HEK293 (cell line): ENCODE results near the gene PRR36.

Source experiments
- BCL6B ChIP-seq: fragments of 450-650 bp; formaldehyde crosslinking; IDR thresholded peaks from 2 replicates; pipeline ENCODE4 v1.5.1; 2017; ENCODE audit warnings: missing biosample characterization, missing genetic modification characterization
- CTCF ChIP-seq: fragments of 450-650 bp; formaldehyde crosslinking; IDR thresholded peaks from 2 replicates; pipeline ENCODE4 v1.5.1; 2016; ENCODE audit warnings: missing biosample characterization, missing genetic modification characterization
- GLI2 ChIP-seq: fragments of 450-650 bp; formaldehyde crosslinking; IDR thresholded peaks from 2 replicates; pipeline ENCODE4; 2017; ENCODE audit warnings: missing biosample characterization, missing genetic modification characterization, low read depth, borderline replicate concordance
- HOXA7 ChIP-seq: sonication (generic); formaldehyde crosslinking; IDR thresholded peaks from 2 replicates; pipeline ENCODE4 v1.8.1; 2022; ENCODE audit warnings: missing genetic modification reagents, borderline replicate concordance
- SCRT1 ChIP-seq: fragments of 450-650 bp; formaldehyde crosslinking; IDR thresholded peaks from 2 replicates; pipeline ENCODE4 v1.5.1; 2016; ENCODE audit warnings: missing biosample characterization, missing genetic modification characterization, borderline replicate concordance
- SETDB1 ChIP-seq: IDR thresholded peaks from one replicate; pipeline ENCODE4 v1.6.1; 2017; ENCODE audit warnings: mild to moderate bottlenecking, low read length, moderate library complexity, mixed read lengths; ENCODE audit not compliant: insufficient read length
- SP2 ChIP-seq: fragments of 450-650 bp; formaldehyde crosslinking; IDR thresholded peaks from 2 replicates; pipeline ENCODE4 v1.5.1; 2016; ENCODE audit warnings: missing biosample characterization, missing genetic modification characterization
- YY1 ChIP-seq: fragments of 450-650 bp; formaldehyde crosslinking; IDR thresholded peaks from 2 replicates; pipeline ENCODE4 v1.5.1; 2018; ENCODE audit warnings: missing biosample characterization, missing genetic modification characterization
- ZNF221 ChIP-seq: fragments of 450-650 bp; formaldehyde crosslinking; IDR thresholded peaks from 2 replicates; pipeline ENCODE4 v1.5.1; 2017; ENCODE audit warnings: missing biosample characterization, missing genetic modification characterization, borderline replicate concordance
- ZNF280C ChIP-seq: fragments of 450-650 bp; formaldehyde crosslinking; IDR thresholded peaks from 2 replicates; pipeline ENCODE4 v1.5.1; 2016; ENCODE audit warnings: missing biosample characterization, missing genetic modification characterization
- ZNF391 ChIP-seq: fragments of 450-650 bp; formaldehyde crosslinking; IDR thresholded peaks from 2 replicates; pipeline ENCODE4 v1.5.1; 2016; ENCODE audit warnings: low read depth, missing biosample characterization, missing genetic modification characterization, borderline replicate concordance
- ZNF571 ChIP-seq: fragments of 450-650 bp; formaldehyde crosslinking; IDR thresholded peaks from 2 replicates; pipeline ENCODE4 v1.5.0; 2017; ENCODE audit warnings: missing biosample characterization, missing genetic modification characterization
- ZNF692 ChIP-seq: fragments of 450-650 bp; formaldehyde crosslinking; IDR thresholded peaks from 2 replicates; pipeline ENCODE4 v1.5.1; 2016; ENCODE audit warnings: missing biosample characterization, missing genetic modification characterization
- ZNF747 ChIP-seq: fragments of 450-650 bp; formaldehyde crosslinking; IDR thresholded peaks from 2 replicates; pipeline ENCODE4 v1.5.1; 2016; ENCODE audit warnings: missing biosample characterization, missing genetic modification characterization

GRCh38 chr19:7863971-7864689, 10.1 kb downstream of the PRR36 start:
- no peak for TF ChIP-seq SETDB1
- TF ChIP-seq SP2 (tag by site-specific recombination), result no peak
- TF ChIP-seq ZNF692, result no peak
- TF ChIP-seq ZNF391, result no peak
- TF ChIP-seq ZNF571 (tag by site-specific recombination), result no peak
- TF ChIP-seq CTCF (tag by site-specific recombination), result no peak
- no peak for TF ChIP-seq ZNF221 (tag by site-specific recombination)
- no peak for TF ChIP-seq ZNF747 (tag by site-specific recombination)
- no peak for TF ChIP-seq SCRT1 (tag by site-specific recombination)
- no peak for TF ChIP-seq BCL6B (tag by site-specific recombination)
- TF ChIP-seq YY1 (tag by site-specific recombination), result no peak
- no peak for TF ChIP-seq ZNF280C (tag by site-specific recombination)
- no peak for TF ChIP-seq GLI2 (tag by site-specific recombination)
- TF ChIP-seq HOXA7 (CRISPR knock-in tag), result no peak
